ENCODE data around the gene ENPP1.

Gene ENPP1

DNA sequence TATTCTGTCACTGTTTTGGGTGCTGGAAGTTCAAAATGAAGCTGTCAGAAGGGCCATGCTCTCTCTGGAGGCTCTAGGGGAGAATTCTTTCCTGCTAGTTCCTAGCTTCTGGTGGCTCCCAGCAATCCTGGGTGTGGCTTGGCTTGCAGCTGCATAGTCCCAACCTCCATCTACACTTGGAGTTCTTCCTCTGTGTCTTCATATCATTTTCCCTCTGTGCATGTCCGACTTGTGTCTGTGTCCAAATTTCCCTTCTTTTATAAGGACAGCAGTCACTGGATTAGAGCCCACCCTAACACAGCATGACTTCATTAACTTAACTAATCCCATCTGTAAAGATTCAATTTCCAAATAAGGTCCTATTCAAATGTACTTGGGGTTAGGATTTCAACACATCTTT, 23.3 kb upstream of the ENPP1 start:
- no peak for DNase-seq (ENCODE audit: low read depth in 4 of 4, low spot score in 1 of 4)

- no peak for DNase-seq (ENCODE audit: low read depth in 4 of 4, low spot score in 1 of 4)
These were observed 20.7 kb upstream of the ENPP1 start for GRCh38 chr6:131787079-131787478.

DNA sequence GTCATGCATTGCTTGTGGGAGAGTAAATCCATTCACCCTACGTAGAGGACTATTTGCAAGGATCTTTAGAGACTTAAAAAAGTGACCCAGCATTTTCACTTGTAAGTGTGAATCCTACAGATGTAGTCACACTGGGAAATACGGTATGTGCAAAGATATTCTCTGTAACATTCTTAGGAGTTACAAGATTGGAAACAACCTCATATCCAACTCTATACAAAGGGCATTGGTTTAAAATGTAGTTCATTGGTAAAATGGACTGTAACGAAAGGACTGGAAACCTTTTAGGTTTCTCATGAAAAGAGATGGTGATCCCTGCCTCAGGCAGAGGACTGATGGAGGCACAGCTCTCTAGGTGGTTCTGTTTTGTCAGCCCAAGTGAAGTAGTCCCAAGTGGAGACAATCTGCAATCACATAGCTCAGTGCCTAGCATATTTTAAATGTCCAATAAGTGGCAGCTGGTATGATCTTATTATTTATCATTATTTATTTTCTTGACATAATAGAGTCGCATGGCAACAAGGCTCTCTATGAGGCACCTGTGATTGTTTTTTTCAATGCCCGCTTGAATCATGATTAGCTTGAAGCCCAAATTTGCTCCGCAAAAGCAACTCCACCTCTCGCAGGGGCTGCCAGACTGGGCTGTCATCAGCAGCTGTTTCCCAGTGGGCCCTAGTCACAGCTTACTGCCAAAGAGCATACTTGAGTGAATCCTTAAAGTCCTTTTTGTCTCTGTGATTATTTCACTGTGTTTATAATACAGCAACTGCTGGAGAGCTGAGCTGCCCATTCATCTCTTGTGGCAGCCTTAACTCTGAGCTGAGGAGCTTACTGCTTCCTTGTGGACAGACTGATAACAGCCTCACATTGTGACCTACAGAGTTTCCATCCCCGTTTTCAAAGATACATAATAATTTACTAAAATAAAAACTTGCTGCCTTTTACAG, 19.8 kb upstream of the ENPP1 start:
- no peak for DNase-seq (ENCODE audit: low read depth in 4 of 4, low spot score in 1 of 4)

- DNase-seq (ENCODE audit: low read depth in 4 of 4, low spot score in 1 of 4), result no peak
These were observed 18.6 kb upstream of the ENPP1 start for GRCh38 chr6:131789219-131789618.

- no peak for DNase-seq (ENCODE audit: low read depth in 4 of 4, low spot score in 1 of 4)
These were observed 16.3 kb upstream of the ENPP1 start for GRCh38 chr6:131791476-131791875.

- DNase-seq (ENCODE audit: low read depth in 4 of 4, low spot score in 1 of 4), result no peak
These were observed 15.7 kb upstream of the ENPP1 start for GRCh38 chr6:131792091-131792496.

DNA sequence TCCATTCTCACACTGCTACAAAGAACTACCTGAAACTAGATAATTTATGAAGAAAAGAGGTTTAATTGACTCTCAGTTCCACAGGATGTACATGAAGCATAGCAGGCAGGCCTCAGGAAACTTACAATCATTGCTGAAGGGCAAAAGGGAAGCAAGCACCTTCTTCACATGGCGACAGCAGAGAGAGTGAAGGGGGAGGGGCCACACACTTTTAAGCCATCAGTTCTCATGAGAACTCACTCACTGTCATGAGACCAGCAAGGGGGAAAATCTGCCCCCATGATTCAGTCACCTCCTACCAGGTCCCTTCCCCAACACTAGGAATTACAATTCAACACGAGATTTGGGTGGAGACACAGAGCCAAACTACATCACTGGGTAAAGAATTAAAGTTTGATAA, 12.5 kb upstream of the ENPP1 start:
- DNase-seq (ENCODE audit: low read depth in 4 of 4, low spot score in 1 of 4), result no peak

GRCh38 chr6:131802347-131802746, 5.5 kb upstream of the ENPP1 start:
- no peak for DNase-seq (ENCODE audit: low read depth in 4 of 4, low spot score in 1 of 4)

- no peak for DNase-seq (ENCODE audit: low read depth in 4 of 4, low spot score in 1 of 4)
These were observed 4.6 kb upstream of the ENPP1 start for GRCh38 chr6:131803007-131803769.

- no peak for DNase-seq (ENCODE audit: low read depth in 4 of 4, low spot score in 1 of 4)
These were observed 3.7 kb upstream of the ENPP1 start for GRCh38 chr6:131804131-131804530.

DNA sequence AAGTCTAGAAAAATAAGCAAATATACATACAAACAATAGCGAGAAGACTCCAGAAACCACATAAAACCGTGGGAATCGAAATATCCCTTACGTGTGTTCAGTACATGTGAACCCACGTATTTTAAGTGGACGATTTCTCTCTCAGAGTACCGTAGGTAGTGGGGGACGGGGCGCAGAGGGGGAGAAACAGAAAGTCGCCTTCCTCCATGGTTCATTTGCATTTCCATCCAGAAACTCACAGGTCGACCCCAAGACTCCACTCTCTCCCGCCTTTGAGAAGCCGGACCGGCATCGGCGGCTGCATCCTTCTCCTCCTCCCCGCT, 538 bp upstream of the ENPP1 start:
- no peak for DNase-seq (ENCODE audit: low read depth in 4 of 4, low spot score in 1 of 4)

GRCh38 chr6:131808460-131809269, 845 bp downstream of the ENPP1 start:
- no peak for DNase-seq (ENCODE audit: low read depth in 4 of 4, low spot score in 1 of 4)

- DNase-seq (ENCODE audit: low read depth in 4 of 4, low spot score in 1 of 4), result no peak
These were observed 3.7 kb downstream of the ENPP1 start for GRCh38 chr6:131811500-131811899.

GRCh38 chr6:131813991-131814390, 6.2 kb downstream of the ENPP1 start:
- DNase-seq (ENCODE audit: low read depth in 4 of 4, low spot score in 1 of 4), result no peak

- no peak for DNase-seq (ENCODE audit: low read depth in 4 of 4, low spot score in 1 of 4)
These were observed 9.0 kb downstream of the ENPP1 start for GRCh38 chr6:131816869-131817268.

GRCh38 chr6:131819572-131820124, 11.8 kb downstream of the ENPP1 start:
- DNase-seq (ENCODE audit: low read depth in 4 of 4, low spot score in 1 of 4), result no peak

DNA sequence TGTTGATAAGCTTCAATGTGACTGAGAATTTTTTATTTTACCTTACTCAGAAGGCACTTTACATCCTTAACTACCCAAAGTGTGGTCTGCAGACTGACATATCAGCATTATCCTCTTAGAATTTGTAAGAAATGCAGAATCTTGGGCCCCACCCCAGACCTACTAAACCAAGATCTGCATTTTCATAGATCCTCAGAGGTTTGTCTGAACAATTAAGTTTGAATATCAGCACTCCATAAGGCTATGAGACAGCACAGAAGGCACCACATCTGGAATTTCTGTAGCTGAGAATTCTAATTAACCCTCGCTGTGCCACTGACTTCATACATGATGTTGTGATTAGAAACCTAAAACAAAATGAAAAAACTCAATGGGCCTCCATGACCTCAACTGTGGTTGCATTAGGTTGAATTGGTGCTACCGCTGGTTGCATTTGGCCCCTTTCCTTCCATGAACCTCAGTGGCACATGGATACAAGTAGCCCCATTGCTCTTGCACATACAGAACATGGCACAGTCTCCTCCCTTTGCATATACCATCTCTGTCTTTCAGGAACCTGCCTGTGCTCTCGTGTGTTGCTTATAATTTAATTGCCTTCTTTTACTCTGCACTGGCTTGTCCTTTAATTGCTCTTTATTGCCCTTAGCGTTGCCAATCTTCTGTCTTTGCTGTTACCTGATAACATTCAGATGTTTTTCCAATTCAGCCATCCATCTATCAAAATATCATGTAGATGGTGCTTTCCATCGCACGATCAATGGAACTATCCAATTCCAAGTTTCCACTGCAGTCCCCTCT, 13.4 kb downstream of the ENPP1 start:
- no peak for DNase-seq (ENCODE audit: low read depth in 4 of 4, low spot score in 1 of 4)

GRCh38 chr6:131822119-131822518, 14.3 kb downstream of the ENPP1 start:
- DNase-seq (ENCODE audit: low read depth in 4 of 4, low spot score in 1 of 4), result no peak

- DNase-seq (ENCODE audit: low read depth in 4 of 4, low spot score in 1 of 4), result no peak
These were observed 15.6 kb downstream of the ENPP1 start for GRCh38 chr6:131823276-131823902.

DNA sequence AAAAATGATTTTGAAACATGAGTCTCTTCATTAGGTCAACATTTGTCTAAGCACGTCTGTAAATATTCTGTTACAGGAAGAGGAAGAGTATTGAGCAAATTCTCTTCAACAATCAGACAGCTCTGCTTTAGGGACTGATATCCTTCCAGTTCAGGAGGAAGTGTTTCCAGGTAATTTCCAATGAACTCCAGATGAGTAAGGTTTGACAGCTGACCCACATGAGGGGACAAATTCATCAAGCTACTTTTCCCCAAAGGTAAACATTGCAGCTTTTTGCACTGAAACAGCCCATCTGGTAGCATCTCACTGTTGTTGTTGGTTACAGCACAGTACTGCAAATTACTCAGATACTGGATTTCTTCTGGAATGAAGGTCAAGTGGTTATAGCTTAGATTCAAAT, 18.1 kb downstream of the ENPP1 start:
- no peak for DNase-seq (ENCODE audit: low read depth in 4 of 4, low spot score in 1 of 4)

Measured in stimulated activated CD4-positive, alpha-beta T cell treated with anti-CD3 and anti-CD28 coated beads, Interleukin-1b, Interleukin-23, amount 100 ng/mL, for 24 hours (primary cell).